Measurements from ENCODE around the gene CITED4. TPM values are rescaled to one million over a fixed set of nuclear protein-coding genes. Genes with fewer than 3 reads are reported as not detected.

Gene CITED4
- total RNA-seq, 1 donor from 2014 or later: 7.9 TPM

DNA sequence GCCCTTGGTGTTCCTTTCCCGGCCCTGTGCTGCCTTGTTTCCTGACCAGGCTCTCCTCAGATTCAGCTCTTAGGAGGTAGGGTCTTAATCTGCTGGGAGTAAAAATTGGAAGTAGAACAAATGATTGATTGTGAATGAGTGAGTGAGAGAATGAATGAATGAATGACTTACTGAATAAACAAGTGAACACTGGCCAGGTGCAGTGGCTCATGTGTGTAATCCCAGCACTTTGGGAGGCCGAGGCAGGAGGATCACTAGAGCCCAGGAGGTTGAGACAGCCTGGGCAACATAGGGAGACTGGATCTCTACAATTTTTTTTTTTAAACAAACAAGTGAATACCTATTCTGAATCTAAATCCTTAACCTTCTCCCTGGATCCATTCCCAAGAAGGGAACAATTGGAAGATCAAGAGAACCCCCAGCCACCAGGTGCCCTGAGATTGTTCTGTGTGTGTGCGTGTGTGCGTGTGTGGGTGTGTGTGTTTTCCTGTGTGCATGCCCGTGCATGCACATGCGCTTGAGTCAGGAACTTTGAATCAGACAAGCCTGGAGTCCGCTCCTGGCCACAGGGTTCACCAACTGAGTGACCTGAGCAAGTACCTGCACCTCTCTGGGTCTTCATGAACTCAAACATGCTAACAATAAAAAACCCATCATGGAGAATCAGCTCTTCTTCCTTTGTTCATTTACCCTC lies 24.3 kb upstream of the CITED4 start:
- DNase-seq: no peak

DNA sequence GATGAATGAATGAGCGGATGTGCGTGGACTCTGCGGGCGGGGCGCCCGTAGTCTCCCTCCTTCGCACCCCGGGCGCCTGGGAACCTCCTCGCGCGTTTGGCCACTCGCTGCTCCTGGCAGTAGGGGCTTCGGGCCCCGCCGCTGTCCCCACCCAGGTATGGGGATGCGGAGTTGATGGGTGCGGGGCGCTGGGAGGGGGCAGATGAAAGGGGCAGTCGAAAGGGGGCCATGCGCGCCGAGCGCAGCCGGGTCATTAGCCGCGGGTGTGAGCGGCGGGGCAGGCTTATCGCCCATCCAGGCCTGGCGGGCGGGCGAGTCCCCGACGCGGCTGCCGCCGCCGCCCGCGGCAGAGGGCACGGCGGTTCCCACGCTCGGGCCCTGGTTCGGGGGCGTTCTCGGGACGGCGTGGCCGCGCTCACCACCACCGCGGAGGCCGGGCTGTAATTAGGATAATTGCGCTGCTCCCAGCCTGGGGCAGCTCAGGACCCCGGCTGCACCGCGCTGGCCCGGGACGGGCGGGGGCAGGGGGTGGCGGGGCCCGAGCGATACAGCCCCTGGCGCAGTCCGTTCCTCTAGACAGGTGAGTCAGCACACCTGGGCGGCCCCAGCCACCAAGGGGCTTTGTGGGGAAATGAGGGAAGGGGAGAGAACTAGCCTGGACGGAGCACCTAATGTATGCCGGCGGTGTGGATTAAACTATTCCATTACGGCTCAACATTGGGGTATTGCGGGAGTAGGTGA lies 22.1 kb upstream of the CITED4 start:
- no peak for DNase-seq

DNA sequence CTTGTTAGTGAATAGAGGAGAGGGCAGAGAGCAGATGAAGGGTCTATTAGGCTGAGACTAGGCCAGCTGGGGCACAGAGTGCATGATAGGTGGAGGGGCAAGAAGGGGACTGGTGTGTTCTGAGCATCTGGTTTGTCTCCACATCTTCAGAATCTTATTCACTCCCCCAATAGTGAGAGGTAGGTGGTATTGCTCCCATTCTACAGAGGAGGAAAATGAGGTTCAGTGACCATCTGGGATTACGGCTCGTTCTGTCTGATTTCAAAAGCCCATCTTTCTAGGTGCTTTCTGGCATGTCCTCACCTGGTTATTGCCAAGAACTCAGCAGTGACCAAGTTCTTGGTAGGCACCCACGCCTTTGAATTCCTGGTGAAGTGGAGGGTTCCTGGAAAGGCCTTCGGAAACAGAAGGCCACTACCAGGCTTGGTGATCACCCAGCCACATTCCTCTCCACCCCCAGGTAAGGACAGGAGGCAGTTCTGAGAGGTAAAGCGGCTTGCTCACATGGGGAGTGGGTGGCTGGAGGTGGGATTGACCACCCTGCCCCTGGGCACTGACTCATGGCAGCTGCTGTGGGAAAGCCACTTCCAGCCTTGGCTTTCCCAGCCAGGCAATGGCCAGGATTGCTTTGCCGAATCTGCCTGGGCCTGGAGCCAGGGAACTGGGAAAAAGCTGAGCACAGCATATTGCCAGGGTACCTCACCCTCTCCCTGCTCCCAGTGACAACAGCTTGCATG lies 18.8 kb upstream of the CITED4 start:
- no peak for DNase-seq

DNA sequence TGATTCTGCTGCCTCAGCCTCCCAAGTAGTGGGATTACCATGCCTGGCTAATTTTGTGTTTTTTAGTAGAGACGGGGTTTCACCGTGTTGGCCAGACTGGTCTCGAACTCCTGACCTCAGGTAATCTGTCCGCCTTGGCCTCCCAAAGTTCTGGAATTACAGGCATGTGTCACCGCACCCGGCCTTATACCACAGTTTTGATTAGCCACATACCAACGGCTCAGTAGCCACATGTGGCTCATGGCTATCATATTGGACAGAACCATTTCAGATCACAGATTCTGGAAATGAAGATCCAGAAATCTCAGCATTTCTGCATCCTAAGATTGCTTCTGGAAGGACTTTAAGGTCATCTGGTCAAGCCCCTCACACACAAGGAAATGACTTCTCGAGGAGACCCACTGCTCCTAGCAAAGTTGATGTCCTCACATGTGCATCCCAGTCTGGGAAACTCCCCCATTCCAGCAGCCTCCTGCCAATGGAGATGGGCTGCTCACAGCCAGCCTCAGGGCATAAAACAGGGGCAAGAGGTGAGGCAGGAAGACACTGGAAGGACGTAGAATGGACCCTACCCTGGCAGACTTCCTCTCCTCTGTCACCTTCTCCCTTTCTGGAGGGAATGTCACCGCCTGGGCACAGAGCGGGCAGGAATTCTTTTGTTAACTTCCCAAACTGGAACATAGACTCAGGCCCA lies 17.5 kb upstream of the CITED4 start:
- no peak for DNase-seq

DNA sequence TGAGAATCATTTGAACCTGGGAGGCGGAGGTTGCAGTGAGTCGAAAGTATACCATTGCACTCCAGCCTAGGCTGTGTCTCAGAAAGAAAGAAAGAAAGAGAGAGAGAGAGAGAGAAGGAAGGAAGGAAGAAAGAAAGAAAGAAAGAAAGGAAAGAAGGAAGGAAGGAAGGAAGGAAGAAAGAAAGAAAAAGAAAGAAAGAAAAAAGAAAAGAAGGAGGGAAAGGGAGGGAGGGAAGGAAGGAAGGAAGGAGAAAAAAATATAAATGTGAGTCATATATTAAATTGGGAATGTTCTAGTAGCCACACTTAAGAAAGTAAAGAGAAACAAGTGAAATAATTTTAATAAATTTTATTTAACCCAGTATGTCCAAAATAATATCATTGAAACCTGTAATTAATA lies 16.7 kb upstream of the CITED4 start:
- DNase-seq: no peak

DNA sequence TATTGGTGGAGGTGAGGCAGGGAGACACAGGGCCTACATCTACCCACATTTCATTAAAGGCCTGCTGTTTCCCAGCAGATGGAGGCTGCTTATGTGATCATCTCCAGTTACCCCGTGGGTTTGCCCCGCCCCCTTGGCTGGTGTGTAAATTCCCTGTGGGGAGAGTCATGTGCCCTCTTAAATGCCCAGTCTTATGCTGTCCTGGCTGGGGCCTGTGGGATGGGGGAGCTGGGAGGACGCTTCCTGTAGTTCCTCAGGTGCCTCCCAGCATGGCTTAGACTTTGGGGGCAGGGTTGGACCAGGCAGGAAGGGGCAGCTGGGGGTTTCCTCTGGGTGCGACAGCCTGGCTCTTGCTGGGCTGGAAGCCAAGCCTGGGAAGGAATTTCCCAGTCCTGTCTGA lies 15.5 kb upstream of the CITED4 start:
- DNase-seq: peak; percentile 72

DNA sequence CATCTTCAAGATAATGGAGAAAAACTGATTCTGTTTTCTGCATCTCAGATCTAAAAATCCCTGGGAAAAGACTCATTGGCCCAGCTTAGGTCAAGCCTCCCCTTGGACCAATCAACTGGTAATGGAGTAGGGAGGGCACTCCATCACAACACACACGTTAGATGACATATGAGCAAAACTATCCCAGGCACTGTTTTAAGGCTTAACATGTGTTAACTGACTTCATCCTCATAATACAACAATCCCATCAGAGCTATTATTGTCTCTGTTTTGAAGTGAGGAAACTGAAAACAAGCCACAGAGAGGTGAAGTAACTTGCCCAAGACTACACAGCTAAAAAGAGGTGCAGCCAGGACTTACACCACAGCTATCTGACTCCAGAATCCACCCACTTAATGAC lies 14.7 kb upstream of the CITED4 start:
- no peak for DNase-seq

DNA sequence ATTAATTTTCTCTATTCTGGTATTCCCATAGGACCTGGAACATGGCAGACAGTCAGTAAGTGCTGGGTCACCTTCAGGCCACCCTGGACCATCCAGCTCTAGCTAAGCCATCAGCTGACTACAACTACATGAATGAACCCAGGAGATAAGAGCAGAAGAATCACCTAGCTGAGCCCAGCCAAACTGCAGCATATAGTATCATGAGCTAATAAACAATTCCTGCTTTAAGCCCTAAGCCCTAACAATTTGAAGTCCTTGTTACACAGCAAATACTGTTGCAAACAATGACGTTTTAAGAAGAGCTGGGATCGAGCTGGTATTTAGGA lies 14.2 kb upstream of the CITED4 start:
- DNase-seq: no peak

DNA sequence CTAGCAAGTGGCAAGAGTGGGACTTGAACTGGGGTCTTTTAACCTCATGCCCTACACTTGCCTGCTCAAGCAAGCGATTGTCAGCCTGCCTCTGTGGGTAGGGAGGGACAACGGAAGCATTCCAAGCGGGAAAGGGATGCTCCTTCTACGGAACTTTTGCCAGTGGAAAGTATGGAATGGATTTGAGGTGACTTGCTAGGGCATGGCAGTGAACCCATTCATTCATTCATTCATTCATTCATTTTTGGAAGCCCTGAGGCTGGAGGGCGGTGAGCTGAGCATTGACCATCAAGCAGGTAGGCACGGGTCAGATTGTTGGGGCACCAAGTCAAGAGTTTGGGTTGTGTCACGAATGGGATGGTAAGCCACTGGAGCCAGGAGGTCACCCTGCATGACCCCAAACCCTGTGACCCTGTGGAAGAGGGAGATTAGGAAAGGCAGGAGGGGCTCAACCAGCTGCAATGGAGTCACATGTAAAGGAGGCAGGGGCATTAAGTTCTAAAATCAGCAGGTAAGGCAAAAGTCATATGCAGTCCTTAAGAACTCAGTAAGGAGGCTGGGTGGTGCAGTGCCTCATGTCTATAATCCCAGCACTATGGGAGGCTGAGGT lies 11.8 kb upstream of the CITED4 start:
- DNase-seq: no peak

DNA sequence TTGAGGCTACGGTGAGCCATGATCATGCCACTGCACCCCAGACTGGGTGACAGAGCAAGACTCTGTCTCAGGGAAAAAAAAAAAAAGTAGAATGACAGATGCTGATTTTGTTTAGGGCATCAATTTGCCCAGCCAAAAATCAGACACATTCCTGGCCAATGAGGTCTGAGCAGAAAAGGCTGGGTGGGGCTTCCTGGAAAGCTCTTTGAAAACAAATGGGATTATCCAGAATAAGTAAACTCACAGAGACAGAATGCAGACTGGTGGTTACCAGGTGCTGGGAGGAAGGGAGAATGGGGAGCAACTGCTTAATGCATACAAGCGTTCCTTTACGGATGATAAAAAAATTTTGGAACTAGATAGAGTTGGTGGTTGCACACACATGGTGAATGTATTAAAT lies 10.1 kb upstream of the CITED4 start:
- DNase-seq: peak; percentile 39

DNA sequence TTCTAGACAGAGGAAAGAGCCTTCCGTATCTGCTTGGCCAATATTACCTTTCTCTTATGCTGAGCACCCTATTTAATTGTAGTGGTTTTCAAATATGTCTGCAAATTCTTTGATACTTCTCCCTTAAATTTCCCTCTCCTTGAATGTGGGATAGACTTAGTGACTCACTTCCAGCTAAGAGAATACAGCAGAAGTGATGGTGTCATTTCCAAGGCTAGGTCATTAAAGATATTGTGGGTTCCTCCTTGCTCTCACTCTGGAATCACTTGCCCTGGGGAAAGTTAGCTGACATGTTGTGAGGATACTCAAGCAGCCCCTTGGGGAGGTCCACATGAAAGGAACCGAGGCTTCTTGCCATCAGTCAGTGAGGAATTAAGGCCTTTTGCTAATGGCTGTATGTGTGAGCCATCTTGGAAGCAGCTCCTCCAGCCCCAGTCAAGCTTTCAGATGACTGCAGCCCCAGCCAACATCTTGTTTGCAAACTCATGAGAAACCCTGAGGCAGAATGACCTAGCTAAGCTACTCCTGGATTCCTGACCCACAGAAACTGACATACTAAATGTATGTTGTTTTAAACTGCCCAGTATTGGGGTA lies 8.1 kb upstream of the CITED4 start:
- no peak for DNase-seq

DNA sequence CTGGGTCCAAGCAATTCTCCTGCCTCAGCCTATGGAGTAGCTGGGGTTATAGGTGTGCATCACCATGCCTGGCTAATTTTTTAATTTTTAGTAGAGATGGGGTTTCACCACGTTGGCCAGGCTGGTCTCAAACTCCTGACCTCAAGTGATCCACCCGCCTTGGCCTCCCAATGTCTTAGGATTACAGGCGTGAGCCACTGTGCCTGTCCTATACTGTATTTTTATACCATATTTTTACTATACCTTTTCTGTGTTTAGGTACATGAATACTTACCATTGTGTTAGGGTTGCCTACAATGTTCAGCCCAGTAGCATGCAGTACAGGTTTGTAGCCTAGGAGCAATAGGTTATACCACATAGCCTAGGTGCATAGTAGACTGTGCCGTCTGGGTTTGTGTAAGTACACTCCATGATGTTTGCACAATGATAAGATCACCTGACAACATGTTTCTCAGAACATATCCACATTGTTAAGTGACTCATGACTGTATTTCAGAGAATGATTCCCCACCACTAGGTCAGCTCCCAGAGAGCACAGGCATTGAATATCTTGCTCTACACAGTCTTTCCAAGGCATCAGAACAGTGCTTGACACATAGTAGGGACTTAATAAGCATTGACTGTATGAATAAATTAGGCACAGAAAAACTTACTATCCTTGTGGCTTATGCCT lies 6.0 kb upstream of the CITED4 start:
- DNase-seq: no peak

DNA sequence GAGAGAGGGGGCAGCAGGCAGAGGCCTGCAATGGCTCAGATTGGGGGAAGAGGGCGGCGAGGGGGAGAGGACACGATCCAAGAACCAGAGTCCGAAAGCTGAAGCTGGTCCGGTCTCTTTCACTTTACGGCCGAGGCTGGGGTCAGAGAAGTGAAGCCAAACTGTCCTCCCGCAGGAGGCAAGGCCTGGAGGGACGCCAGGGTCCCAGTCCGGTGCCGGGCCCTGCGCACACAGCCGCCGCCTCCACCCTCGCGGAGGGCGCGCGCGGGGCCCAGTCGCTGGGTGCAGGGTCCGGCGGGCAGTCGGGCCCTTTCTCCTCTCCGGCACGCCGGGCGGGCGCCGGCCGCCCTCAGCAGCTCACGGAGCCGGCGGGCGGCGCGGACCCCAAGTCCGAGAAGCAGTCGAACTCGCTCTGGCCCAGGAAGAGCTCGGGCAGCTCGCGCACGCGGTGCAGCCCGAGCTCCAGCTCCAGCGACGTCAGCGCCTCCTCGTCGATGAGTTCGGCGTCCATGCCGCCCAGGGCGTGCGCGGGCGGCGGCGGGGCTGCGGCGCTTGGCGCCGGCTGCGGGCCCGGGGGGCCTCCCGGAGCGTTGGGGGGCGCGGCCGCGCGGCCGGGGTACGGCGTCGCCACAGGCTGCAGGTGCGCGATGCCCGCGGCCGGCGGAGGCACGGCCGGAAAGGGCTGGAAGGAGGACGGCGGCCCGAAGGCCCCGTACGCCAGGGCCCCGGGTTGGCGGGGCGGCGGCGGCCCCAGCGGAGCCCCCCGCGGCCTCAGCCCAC lies 749 bp downstream of the CITED4 start:
- peak; percentile 66 for DNase-seq

DNA sequence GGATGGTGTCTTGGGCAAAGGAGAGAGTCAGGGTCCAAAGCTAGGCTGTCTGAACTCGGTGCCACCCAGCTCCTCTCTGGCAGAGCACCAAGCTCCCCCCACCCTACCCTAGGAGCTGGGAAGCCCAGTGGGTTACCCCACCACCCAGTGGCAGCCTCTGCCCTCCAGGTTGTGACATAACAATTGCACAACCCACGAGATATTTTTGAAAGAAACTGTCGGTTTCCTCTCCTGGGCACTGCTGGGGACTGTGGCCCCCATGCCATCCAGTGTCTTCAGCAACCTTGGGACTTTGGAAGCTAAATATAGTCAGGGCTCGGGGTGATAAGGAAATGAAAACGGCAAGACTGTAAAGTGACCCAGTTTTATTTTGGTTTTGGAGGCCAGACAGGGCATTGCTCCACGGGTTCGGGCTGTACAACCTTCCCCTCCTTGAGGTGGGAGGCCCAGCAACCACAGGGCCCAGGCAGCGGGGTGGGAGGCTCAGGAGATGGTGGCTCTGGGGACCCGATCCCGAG lies 1.4 kb downstream of the CITED4 start:
- no peak for DNase-seq

DNA sequence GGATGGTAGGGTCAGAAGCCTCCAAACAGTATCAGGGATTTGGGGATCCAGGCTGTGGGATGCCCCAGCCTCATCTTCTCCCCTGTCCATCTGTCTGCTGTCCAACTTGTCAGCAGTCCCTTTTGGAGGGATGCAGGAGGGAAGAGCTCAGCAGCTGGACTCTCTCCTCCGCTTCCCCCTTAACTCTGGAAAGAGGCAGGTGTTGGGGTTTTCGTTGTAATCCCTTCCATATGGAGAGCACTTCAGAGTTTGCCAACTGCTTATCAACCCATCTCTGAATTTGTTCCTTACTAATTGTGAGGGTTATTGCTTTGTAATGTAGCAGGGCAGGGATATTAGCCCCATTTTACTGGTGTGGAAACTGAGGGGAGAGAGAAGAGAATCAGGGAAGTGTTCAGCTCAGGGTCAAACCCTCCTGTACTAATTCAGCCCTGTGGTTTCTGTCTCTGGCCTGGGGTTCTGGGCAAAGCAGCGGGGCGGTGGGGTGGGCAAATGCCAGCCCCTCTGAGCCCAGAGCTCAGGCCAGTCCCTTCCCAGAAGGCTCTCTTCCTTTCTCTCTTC lies 3.2 kb downstream of the CITED4 start:
- peak; percentile 59 for DNase-seq

DNA sequence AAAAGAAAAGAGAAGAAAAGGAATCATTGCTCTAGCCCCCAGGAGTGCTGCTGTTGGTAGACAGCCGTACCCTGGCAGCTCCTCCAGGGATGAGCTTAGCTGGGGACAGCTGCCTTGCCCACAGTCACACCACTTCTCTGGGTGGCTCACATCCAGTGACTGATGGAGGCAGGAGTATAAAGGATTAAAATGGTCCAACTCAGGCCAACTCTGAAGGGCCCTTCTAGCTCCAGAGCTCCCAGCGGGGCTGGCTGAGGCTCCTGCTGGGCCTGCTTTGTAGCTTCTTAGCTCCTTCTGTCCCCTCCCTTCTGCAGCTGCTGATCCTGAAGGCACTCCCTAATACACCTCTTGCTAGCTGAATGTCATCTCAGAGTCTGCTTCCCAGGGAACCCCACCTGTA lies 4.4 kb downstream of the CITED4 start:
- peak; percentile 92 for DNase-seq

DNA sequence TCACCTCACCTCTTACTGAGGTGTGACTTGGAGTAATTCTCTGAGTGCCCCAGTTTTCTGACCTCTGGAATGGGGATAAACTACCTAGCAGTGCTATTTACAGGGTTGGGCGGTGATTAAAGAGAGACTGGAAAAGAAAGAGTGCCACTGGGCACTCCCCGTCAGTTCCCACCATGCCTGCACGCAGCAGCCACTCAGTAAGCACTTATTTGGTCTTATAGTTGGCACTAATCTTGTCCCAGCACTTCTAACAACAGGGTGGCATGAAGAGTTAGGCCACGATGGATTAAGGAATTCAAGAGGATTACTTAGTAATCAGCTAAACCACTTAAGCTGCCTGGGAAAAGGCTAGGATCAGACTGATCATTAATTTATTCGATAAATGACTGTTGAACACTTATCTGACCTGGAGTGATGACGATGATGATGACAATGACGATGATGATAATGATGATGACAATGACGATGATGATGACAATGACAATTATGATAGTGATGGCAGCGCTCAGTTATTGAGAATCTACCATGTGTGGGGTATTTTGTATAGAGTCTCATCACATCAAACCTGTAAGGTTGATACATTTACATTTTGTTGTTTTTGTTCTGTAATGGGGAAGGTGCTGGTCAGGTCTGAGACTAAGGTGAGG lies 5.4 kb downstream of the CITED4 start:
- DNase-seq: no peak

DNA sequence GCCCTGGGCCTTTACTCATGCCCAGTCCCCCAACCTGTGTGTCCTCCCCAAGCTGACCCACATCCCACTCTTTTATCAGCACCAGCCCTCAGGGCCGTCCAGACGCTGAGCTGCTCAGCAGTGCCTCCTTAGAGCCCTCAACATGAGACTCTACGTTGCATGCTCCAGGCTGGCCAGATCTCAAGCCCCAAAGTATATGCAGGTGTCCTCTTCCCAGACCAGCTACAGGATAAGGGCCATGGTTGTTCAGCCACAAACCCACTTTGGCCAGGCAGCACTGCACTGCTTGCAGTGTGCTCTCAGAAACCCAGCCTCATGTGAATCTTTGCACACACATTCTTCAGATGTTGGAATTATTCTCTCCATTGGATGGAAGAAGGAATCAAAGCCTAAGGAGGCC lies 6.0 kb downstream of the CITED4 start:
- DNase-seq: no peak

DNA sequence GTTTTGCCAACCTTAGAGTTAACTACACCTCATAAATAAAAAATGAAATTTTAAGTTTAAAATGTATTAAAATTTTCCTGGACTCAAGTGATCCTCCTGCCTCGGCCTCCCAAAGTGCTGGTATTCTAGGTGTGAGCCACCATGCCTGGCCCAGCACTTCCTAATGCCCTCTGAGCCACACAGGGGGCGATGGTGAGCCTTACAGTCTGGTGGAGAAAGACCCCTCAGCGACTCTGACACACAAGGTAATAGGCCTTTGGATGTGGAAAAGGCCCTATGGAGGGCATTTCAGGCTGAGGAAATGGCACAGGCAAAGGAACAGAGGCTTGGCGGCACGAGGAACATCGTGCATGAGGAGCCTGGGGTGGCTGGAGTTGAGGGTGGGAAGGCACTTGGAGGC lies 6.7 kb downstream of the CITED4 start:
- DNase-seq: no peak

DNA sequence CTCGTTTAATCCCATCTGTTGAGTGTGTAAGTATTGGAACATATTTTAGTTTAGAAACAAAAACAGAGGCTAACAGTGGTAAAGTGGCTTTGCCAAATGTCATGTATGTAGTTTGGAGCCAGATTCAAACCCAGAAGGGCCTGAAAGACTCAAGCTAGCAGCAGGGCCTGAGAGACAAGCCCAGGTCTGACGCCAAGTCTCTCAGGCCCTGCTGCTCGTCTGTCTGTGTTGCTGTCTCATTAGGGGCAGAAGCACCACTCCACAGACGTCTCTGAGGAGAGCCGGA lies 8.3 kb downstream of the CITED4 start:
- DNase-seq: peak; percentile 52
